Activated naive CD4-positive, alpha-beta T cell treated with anti-CD3 and anti-CD28 coated beads, Interleukin-2, amount 50 U/mL, for 24 hours (primary cell): ENCODE data around the gene BYSL.

Source experiments
- H3K27ac Mint-ChIP-seq: one replicate; pipeline ENCODE4 v1.8.0; 2021; ENCODE audit warnings: mild to moderate bottlenecking, mixed read lengths
- H3K27me3 Mint-ChIP-seq: one replicate; pipeline ENCODE4 v1.8.0; 2021; ENCODE audit warnings: mixed read lengths
- H3K36me3 Mint-ChIP-seq: one replicate; pipeline ENCODE4 v1.8.0; 2021; ENCODE audit warnings: mixed read lengths
- H3K4me1 Mint-ChIP-seq: one replicate; pipeline ENCODE4 v1.8.0; 2021; ENCODE audit warnings: mixed read lengths
- H3K4me3 Mint-ChIP-seq: one replicate; pipeline ENCODE4 v1.8.0; 2021; ENCODE audit warnings: mild to moderate bottlenecking, mixed read lengths
- H3K9me3 Mint-ChIP-seq: one replicate; pipeline ENCODE4 v1.8.0; 2021; ENCODE audit warnings: mixed read lengths

BYSL gene

DNA sequence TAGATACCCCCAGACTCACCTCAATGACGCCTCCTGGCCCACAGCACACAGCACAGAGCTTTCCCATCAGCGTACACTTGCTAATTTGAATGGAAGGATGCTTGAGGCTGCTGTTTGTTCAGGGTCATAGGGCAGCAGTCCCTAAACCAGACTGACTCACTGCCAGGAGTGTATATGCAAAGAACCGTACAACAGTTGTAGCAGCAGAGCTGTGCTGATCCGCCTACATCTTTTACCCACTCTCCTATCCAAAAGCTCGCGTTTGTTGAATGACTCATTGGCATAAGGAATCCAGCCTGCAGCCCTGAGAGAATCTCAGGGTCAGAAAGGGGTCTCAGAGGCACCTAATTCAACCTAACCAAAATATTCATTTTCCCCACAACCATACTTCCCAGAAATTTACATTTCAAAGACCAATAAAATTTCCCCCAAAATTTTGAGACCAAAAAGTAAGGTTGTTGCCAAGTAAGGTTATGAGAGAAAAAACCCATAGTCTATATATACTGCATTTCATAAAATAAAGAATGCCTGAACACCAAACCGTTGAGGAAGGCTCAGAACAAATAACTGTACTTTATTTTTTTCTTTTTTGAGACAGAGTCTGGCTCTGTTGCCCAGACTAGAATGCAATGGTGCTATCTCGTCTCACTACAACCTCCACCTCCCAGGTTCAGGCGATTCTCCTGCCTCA is 55.6 kb downstream of the BYSL start:
- Mint-ChIP-seq H3K36me3 (peaks cover 13% of the 10 kb centered on the region), H3K4me3 (peak overlapping the region; percentile 71), H3K9me3 (no peaks in the 10 kb centered on the region), H3K27me3 (no peaks in the 10 kb centered on the region), H3K4me1 (peaks cover 81% of the 10 kb centered on the region), H3K27ac (peak overlapping the region; percentile 97)
